Measurements from ENCODE around the gene GPC5.

DNA sequence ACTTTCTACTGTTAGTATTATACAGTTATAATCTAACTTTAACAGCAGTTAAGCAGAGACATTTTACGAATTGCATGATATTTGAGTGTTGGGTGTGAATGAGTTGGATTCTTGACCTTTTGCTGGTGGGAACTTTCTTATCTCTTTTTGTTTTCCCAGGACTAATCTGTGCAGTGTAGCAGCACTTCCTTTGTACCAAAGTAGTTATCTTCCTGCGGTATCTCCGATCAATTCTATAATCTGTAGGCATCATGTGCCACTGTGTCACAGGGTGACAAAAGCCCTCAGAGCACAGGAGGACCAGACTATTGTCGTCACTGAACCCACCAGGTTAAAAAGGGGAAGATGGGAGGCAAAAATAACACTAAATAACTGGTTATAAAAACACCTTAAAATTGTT, 823.5 kb downstream of the GPC5 start:
- no peak for TF ChIP-seq ZNF530 (tag by site-specific recombination; IDR thresholded peaks at IDR 0.05; ENCODE audit: low read depth)
- TF ChIP-seq, protein P1, sequence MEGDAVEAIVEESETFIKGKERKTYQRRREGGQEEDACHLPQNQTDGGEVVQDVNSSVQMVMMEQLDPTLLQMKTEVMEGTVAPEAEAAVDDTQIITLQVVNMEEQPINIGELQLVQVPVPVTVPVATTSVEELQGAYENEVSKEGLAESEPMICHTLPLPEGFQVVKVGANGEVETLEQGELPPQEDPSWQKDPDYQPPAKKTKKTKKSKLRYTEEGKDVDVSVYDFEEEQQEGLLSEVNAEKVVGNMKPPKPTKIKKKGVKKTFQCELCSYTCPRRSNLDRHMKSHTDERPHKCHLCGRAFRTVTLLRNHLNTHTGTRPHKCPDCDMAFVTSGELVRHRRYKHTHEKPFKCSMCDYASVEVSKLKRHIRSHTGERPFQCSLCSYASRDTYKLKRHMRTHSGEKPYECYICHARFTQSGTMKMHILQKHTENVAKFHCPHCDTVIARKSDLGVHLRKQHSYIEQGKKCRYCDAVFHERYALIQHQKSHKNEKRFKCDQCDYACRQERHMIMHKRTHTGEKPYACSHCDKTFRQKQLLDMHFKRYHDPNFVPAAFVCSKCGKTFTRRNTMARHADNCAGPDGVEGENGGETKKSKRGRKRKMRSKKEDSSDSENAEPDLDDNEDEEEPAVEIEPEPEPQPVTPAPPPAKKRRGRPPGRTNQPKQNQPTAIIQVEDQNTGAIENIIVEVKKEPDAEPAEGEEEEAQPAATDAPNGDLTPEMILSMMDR (tag by site-specific recombination; IDR thresholded peaks at IDR 0.05): no peak
- TF ChIP-seq ZNF274 (IDR thresholded peaks at IDR 0.05; ENCODE audit: low read length): no peak
- TF ChIP-seq ZNF274 (tag by site-specific recombination; IDR thresholded peaks at IDR 0.05; ENCODE audit: borderline replicate concordance): no peak
- TF ChIP-seq REST (tag by site-specific recombination; IDR thresholded peaks at IDR 0.05): no peak
- no peak for TF ChIP-seq KLF10 (tag by site-specific recombination; IDR thresholded peaks at IDR 0.05)

All from HEK293 (cell line).